ENCODE results near the gene PHYHIPL.

Gene PHYHIPL

GRCh38 chr10:59242057-59242456 lies 65.6 kb downstream of the PHYHIPL start:
- TF ChIP-seq FOXM1 (IDR thresholded peaks at IDR 0.05; ENCODE audit: borderline replicate concordance, low read depth) (no peak), TEAD4 (IDR thresholded peaks at IDR 0.05) (no peak), RAD21 (IDR thresholded peaks at IDR 0.05; ENCODE audit: low read depth) (no peak), EGR1 (IDR thresholded peaks at IDR 0.05) (no peak), ZBTB7A (IDR thresholded peaks at IDR 0.05; ENCODE audit: low read depth) (no peak), CREB1 (IDR thresholded peaks at IDR 0.05; ENCODE audit: low read depth) (no peak), EP300 (IDR thresholded peaks at IDR 0.05; ENCODE audit: borderline replicate concordance) (no peak), YY1 (IDR thresholded peaks at IDR 0.05; ENCODE audit: low read depth) (no peak), NFIC (IDR thresholded peaks at IDR 0.05) (no peak), TAF1 (IDR thresholded peaks at IDR 0.05; ENCODE audit: low read depth) (no peak)

- no peak for TF ChIP-seq MAX (IDR thresholded peaks at IDR 0.05)
- TF ChIP-seq USF1 (IDR thresholded peaks at IDR 0.05) = no peak
Measured at GRCh38 chr10:59242991-59243390, 66.5 kb downstream of the PHYHIPL start.

- TF ChIP-seq TEAD4 (IDR thresholded peaks at IDR 0.05) (no peak), REST (IDR thresholded peaks at IDR 0.05; ENCODE audit: low read depth) (no peak), TCF12 (IDR thresholded peaks at IDR 0.05; ENCODE audit: low read depth) (no peak), CEBPB (IDR thresholded peaks at IDR 0.05) (no peak), CREB1 (IDR thresholded peaks at IDR 0.05; ENCODE audit: low read depth) (no peak), YY1 (IDR thresholded peaks at IDR 0.05; ENCODE audit: low read depth) (no peak), EP300 (IDR thresholded peaks at IDR 0.05; ENCODE audit: borderline replicate concordance) (no peak), FOXM1 (IDR thresholded peaks at IDR 0.05; ENCODE audit: borderline replicate concordance, low read depth) (no peak), USF1 (IDR thresholded peaks at IDR 0.05) (no peak), NFIC (IDR thresholded peaks at IDR 0.05) (no peak), EGR1 (IDR thresholded peaks at IDR 0.05) (no peak), MAX (IDR thresholded peaks at IDR 0.05) (no peak), RAD21 (IDR thresholded peaks at IDR 0.05; ENCODE audit: low read depth) (no peak), TAF1 (IDR thresholded peaks at IDR 0.05; ENCODE audit: low read depth) (no peak), ZBTB7A (IDR thresholded peaks at IDR 0.05; ENCODE audit: low read depth) (no peak)
Measured at GRCh38 chr10:59243611-59244195, 67.3 kb downstream of the PHYHIPL start.

GRCh38 chr10:59244871-59245270 lies 68.4 kb downstream of the PHYHIPL start:
- TF ChIP-seq FOXM1 (IDR thresholded peaks at IDR 0.05; ENCODE audit: borderline replicate concordance, low read depth) (no peak), USF1 (IDR thresholded peaks at IDR 0.05) (no peak), EGR1 (IDR thresholded peaks at IDR 0.05) (no peak), YY1 (IDR thresholded peaks at IDR 0.05; ENCODE audit: low read depth) (no peak), RAD21 (IDR thresholded peaks at IDR 0.05; ENCODE audit: low read depth) (no peak), TEAD4 (IDR thresholded peaks at IDR 0.05) (no peak), EP300 (IDR thresholded peaks at IDR 0.05; ENCODE audit: borderline replicate concordance) (no peak), MAX (IDR thresholded peaks at IDR 0.05) (no peak), ZBTB7A (IDR thresholded peaks at IDR 0.05; ENCODE audit: low read depth) (no peak), CEBPB (IDR thresholded peaks at IDR 0.05) (no peak), REST (IDR thresholded peaks at IDR 0.05; ENCODE audit: low read depth) (no peak), CREB1 (IDR thresholded peaks at IDR 0.05; ENCODE audit: low read depth) (no peak), NFIC (IDR thresholded peaks at IDR 0.05) (no peak), TCF12 (IDR thresholded peaks at IDR 0.05; ENCODE audit: low read depth) (no peak), TAF1 (IDR thresholded peaks at IDR 0.05; ENCODE audit: low read depth) (no peak)

- TF ChIP-seq CEBPB (IDR thresholded peaks at IDR 0.05) (no peak), CREB1 (IDR thresholded peaks at IDR 0.05; ENCODE audit: low read depth) (no peak), TEAD4 (IDR thresholded peaks at IDR 0.05) (no peak), REST (IDR thresholded peaks at IDR 0.05; ENCODE audit: low read depth) (no peak), TCF12 (IDR thresholded peaks at IDR 0.05; ENCODE audit: low read depth) (no peak), EGR1 (IDR thresholded peaks at IDR 0.05) (no peak), RAD21 (IDR thresholded peaks at IDR 0.05; ENCODE audit: low read depth) (no peak), ZBTB7A (IDR thresholded peaks at IDR 0.05; ENCODE audit: low read depth) (no peak), NFIC (IDR thresholded peaks at IDR 0.05) (no peak), MAX (IDR thresholded peaks at IDR 0.05) (no peak)
Measured at GRCh38 chr10:59245686-59246085, 69.2 kb downstream of the PHYHIPL start.
